Kidney epithelial cell (primary cell): ENCODE data around the gene SLC25A21. TPM values are rescaled to one million over a fixed set of nuclear protein-coding genes. Genes with fewer than 3 reads are reported as not detected.

Experiments
- DNase-seq: peaks from one replicate; pipeline ENCODE4 v3.0.0-alpha.2; 2010; ENCODE audit warnings: low read depth
- H3K27me3 ChIP-seq: 2 replicates; pipeline ENCODE4 v1.6.0; 2011; ENCODE audit warnings: low read length; ENCODE audit not compliant: control insufficient read depth, insufficient read depth
- H3K36me3 ChIP-seq: 2 replicates; pipeline ENCODE4 v1.5.1; 2011; ENCODE audit warnings: low read length; ENCODE audit not compliant: control insufficient read depth, insufficient read depth
- H3K4me3 ChIP-seq: 2 replicates; pipeline ENCODE4 v1.5.1; 2011; ENCODE audit warnings: low read depth, mild to moderate bottlenecking, control low read depth, low read length
- CTCF ChIP-seq: IDR thresholded peaks from 2 replicates; pipeline ENCODE4 v1.5.1; 2011; ENCODE audit warnings: mild to moderate bottlenecking, moderate library complexity, low read length, control low read depth, inconsistent platforms; ENCODE audit not compliant: insufficient read depth, poor library complexity, severe bottlenecking
- total RNA-seq: library from RNA; depleted of rRNA; stranded (reverse); fragments of >200 nt; gene quantifications from 2 replicates; pipeline ENCODE4 v1.2.3, GENCODE V29; 2015

The SLC25A21 gene
- total RNA-seq, 1 donor from 2014 or later, result 2.1 TPM

GRCh38 chr14:37048666-37049071, 123.7 kb downstream of the SLC25A21 start:
- no peaks in the 10 kb centered on the region for H3K36me3 ChIP-seq
- H3K4me3 ChIP-seq, result no peak overlapping the region
- no peak for TF ChIP-seq CTCF
- DNase-seq, result no peak
- no peaks in the 10 kb centered on the region for H3K27me3 ChIP-seq

- H3K4me3 ChIP-seq, result no peak overlapping the region
- DNase-seq, result no peak
- no peaks in the 10 kb centered on the region for H3K36me3 ChIP-seq
- no peaks in the 10 kb centered on the region for H3K27me3 ChIP-seq
- TF ChIP-seq CTCF, result no peak
Observed at GRCh38 chr14:37047996-37048395, 124.4 kb downstream of the SLC25A21 start.

- no peaks in the 10 kb centered on the region for H3K36me3 ChIP-seq
- H3K27me3 ChIP-seq, result no peaks in the 10 kb centered on the region
- no peak for DNase-seq
- no peak for TF ChIP-seq CTCF
- no peak overlapping the region for H3K4me3 ChIP-seq
Observed at GRCh38 chr14:37047226-37047625, 125.2 kb downstream of the SLC25A21 start.

GRCh38 chr14:37046815-37047214, 125.6 kb downstream of the SLC25A21 start:
- Histone ChIP-seq H3K27me3 (no peaks in the 10 kb centered on the region), H3K4me3 (no peak overlapping the region), H3K36me3 (no peaks in the 10 kb centered on the region)
- TF ChIP-seq CTCF, result no peak
- DNase-seq, result no peak

GRCh38 chr14:37045340-37046061, 126.9 kb downstream of the SLC25A21 start:
- H3K36me3 ChIP-seq, result no peaks in the 10 kb centered on the region
- no peak for DNase-seq
- no peak for TF ChIP-seq CTCF

More at GRCh38 chr14:37045340-37046061, 126.9 kb downstream of the SLC25A21 start:
- Histone ChIP-seq H3K4me3 (no peak overlapping the region), H3K27me3 (no peaks in the 10 kb centered on the region)
